Measurements from ENCODE around the gene FAM237A. TPM values are rescaled to one million over a fixed set of nuclear protein-coding genes. Genes with fewer than 3 reads are reported as not detected.

FAM237A gene
- total RNA-seq, 1 experiment from 2014 or later: not detected

- TF ChIP-seq REST (IDR thresholded peaks at IDR 0.05; ENCODE audit: low read depth) (no peak), ZFX (IDR thresholded peaks at IDR 0.05) (no peak), EZH2phosphoT487 (IDR thresholded peaks at IDR 0.05; ENCODE audit: borderline replicate concordance) (no peak), EGR1 (IDR thresholded peaks at IDR 0.05; ENCODE audit: low read depth) (no peak), EZH2 (IDR thresholded peaks at IDR 0.05) (no peak), MAX (IDR thresholded peaks at IDR 0.05) (no peak)
These were observed 46.7 kb downstream of the FAM237A start (continued) for GRCh38 chr2:206688990-206689389.

- Histone ChIP-seq H3K9me3 (ENCODE audit: control insufficient read depth in 1 of 2, insufficient read depth in 1 of 2, low read depth in 1 of 2, low read length in 2 of 2) (no peaks in the 10 kb centered on the region), H3K27me3 (ENCODE audit: insufficient read depth, low read length) (no peaks in the 10 kb centered on the region), H3K4me3 (replicated peaks in 1 of 2; ENCODE audit: low read depth in 1 of 2, low read length in 2 of 2) (no peak overlapping the region), H3K36me3 (ENCODE audit: control insufficient read depth in 1 of 2, insufficient read depth in 2 of 2, low read length in 2 of 2) (no peaks in the 10 kb centered on the region), H3K79me2 (ENCODE audit: insufficient read depth, low read length) (no peaks in the 10 kb centered on the region), H4K20me1 (ENCODE audit: insufficient read depth) (no peaks in the 10 kb centered on the region), H3K9ac (ENCODE audit: low read length) (no peak overlapping the region), H3K4me1 (ENCODE audit: control insufficient read depth in 1 of 2, insufficient read depth in 2 of 2, low read length in 2 of 2) (no peaks in the 10 kb centered on the region), H3K4me2 (ENCODE audit: low read length) (no peak overlapping the region), H2AFZ (ENCODE audit: low read depth, low read length, poor library complexity, severe bottlenecking) (no peak overlapping the region), H3K27ac (ENCODE audit: low read depth, low read length) (no peak overlapping the region), H3K9me2 (ENCODE audit: insufficient read depth) (no peaks in the 10 kb centered on the region)
- no TSS peak for BruUV-seq (replicated peaks)
- TF ChIP-seq POLR2AphosphoS5 (IDR thresholded peaks at IDR 0.05; ENCODE audit: low read depth, low read length): no peak
- TF ChIP-seq CBX3 (IDR thresholded peaks at IDR 0.05; ENCODE audit: low read depth): no peak
- TF ChIP-seq SIN3A (IDR thresholded peaks at IDR 0.05; ENCODE audit: low read depth): no peak
- TF ChIP-seq YY1 (IDR thresholded peaks at IDR 0.05; ENCODE audit: extremely low read depth, insufficient replicate concordance, low read depth, low read length): no peak
- TF ChIP-seq JUND (IDR thresholded peaks at IDR 0.05): no peak
- POLR2A ChIA-PET: no interaction called here
- CTCF ChIA-PET: no interaction called here
- DNase-seq (ENCODE audit: low read depth, low spot score) (no peak), ATAC-seq (no peak)
- RAD21 ChIA-PET (ENCODE audit: low non-redundant PET in 1 of 2, low total read pairs in 2 of 2, uncharacterized antibody in 2 of 2, unreplicated experiment in 2 of 2): no interaction called here
- intact Hi-C loops (cut with micrococcal nuclease): loop anchor here (1.0 to 10.0 kb wide), 5 partner anchors 88 to 1349 kb away; no protein-coding TSS in a partner anchor
These were observed 50.7 kb downstream of the FAM237A start for GRCh38 chr2:206692971-206693370.

All from HCT116 (cell line).